ENCODE data around the gene SNAI3. TPM values are rescaled to one million over a fixed set of nuclear protein-coding genes. Genes with fewer than 3 reads are reported as not detected.

The SNAI3 gene
- total and polyA plus RNA-seq, 2 experiments from 2014 or later, result 2.9 to 3.7 TPM

GRCh38 chr16:88700636-88701482 lies 14.6 kb upstream of the SNAI3 start:
- no peaks in the 10 kb centered on the region for H3K27me3 ChIP-seq
- H3K36me3 ChIP-seq, result peaks cover 7% of the 10 kb centered on the region
- H3K9me3 ChIP-seq (ENCODE audit: low read depth), result no peaks in the 10 kb centered on the region
- H3K27ac ChIP-seq, result no peak overlapping the region
- no peak overlapping the region for H3K4me3 ChIP-seq
- peak in 1 of 2 donors; percentile 95 for DNase-seq (ENCODE audit: low read depth in 1 of 2, low spot score in 1 of 2)
- H3K4me1 ChIP-seq (ENCODE audit: low read depth), result peaks cover 5% of the 10 kb centered on the region
- TF ChIP-seq CTCF (IDR thresholded peaks at IDR 0.05; ENCODE audit: low read depth, low read length), result no peak

- no peaks in the 10 kb centered on the region for H3K27me3 ChIP-seq
- H3K4me1 ChIP-seq (ENCODE audit: low read depth), result peaks cover 3% of the 10 kb centered on the region
- TF ChIP-seq CTCF (IDR thresholded peaks at IDR 0.05; ENCODE audit: low read depth, low read length), result no peak
Measured at GRCh38 chr16:88700322-88700635, 14.0 kb upstream of the SNAI3 start.

GRCh38 chr16:88699180-88699579 lies 12.9 kb upstream of the SNAI3 start:
- DNase-seq (ENCODE audit: low read depth in 1 of 2, low spot score in 1 of 2), result no peak
- Histone ChIP-seq H3K27ac (no peak overlapping the region), H3K4me3 (no peak overlapping the region), H3K9me3 (ENCODE audit: low read depth) (no peaks in the 10 kb centered on the region), H3K4me1 (ENCODE audit: low read depth) (no peaks in the 10 kb centered on the region), H3K27me3 (no peaks in the 10 kb centered on the region), H3K36me3 (peaks cover 7% of the 10 kb centered on the region)
- no peak for TF ChIP-seq CTCF (IDR thresholded peaks at IDR 0.05; ENCODE audit: low read depth, low read length)

More at GRCh38 chr16:88700322-88700635, 14.0 kb upstream of the SNAI3 start:
- H3K36me3 ChIP-seq, result peaks cover 7% of the 10 kb centered on the region
- no peak overlapping the region for H3K4me3 ChIP-seq
- no peaks in the 10 kb centered on the region for H3K9me3 ChIP-seq (ENCODE audit: low read depth)
- H3K27ac ChIP-seq, result no peak overlapping the region
- DNase-seq (ENCODE audit: low read depth in 1 of 2, low spot score in 1 of 2), result no peak

GRCh38 chr16:88698646-88699045 lies 12.3 kb upstream of the SNAI3 start:
- H3K36me3 ChIP-seq, result peaks cover 7% of the 10 kb centered on the region
- TF ChIP-seq CTCF (IDR thresholded peaks at IDR 0.05; ENCODE audit: low read depth, low read length), result no peak
- H3K4me1 ChIP-seq (ENCODE audit: low read depth), result no peaks in the 10 kb centered on the region
- H3K4me3 ChIP-seq, result no peak overlapping the region
- H3K9me3 ChIP-seq (ENCODE audit: low read depth), result no peaks in the 10 kb centered on the region
- H3K27me3 ChIP-seq, result no peaks in the 10 kb centered on the region
- DNase-seq (ENCODE audit: low read depth in 1 of 2, low spot score in 1 of 2), result no peak
- no peak overlapping the region for H3K27ac ChIP-seq

GRCh38 chr16:88697831-88698615 lies 11.7 kb upstream of the SNAI3 start:
- Histone ChIP-seq H3K27me3 (no peaks in the 10 kb centered on the region), H3K9me3 (ENCODE audit: low read depth) (no peaks in the 10 kb centered on the region), H3K36me3 (peaks cover 7% of the 10 kb centered on the region), H3K27ac (no peak overlapping the region), H3K4me3 (no peak overlapping the region), H3K4me1 (ENCODE audit: low read depth) (peaks cover 2% of the 10 kb centered on the region)
- TF ChIP-seq CTCF (IDR thresholded peaks at IDR 0.05; ENCODE audit: low read depth, low read length), result peak; percentile 32
- peak in 1 of 2 donors; percentile 13 for DNase-seq (ENCODE audit: low read depth in 1 of 2, low spot score in 1 of 2)

Measured in cardiac muscle cell (in vitro differentiated cells and primary cell).